T-helper 2 cell treated with Interferon-gamma antibody and Interleukin-4, amounts not matched to agents 100 ng/mL and 5 ng/mL, for 36 hours (primary cell): ENCODE results near the gene STPG2. TPM values are rescaled to one million over a fixed set of nuclear protein-coding genes. Genes with fewer than 3 reads are reported as not detected.
"Not testable (repeated sequence)": the region's sequence is repeated elsewhere in the genome, so short reads cannot be mapped to it uniquely, and the experiment has no call there.

Source experiments
- intact Hi-C: fragments of 100-400 bp; cut with micrococcal nuclease; formaldehyde crosslinking; loops from one replicate; pipeline ENCODE4 v1.15.1; 2023
- total RNA-seq: library from RNA; stranded (reverse); gene quantifications from 2 replicates; pipeline ENCODE4 v1.2.3, GENCODE V29; 2022

The STPG2 gene
- total RNA-seq, 1 donor from 2014 or later = not detected

GRCh38 chr4:97645071-97645821, 498.0 kb downstream of the STPG2 start:
- intact Hi-C loops = no loop called here

GRCh38 chr4:97643179-97643578, 500.1 kb downstream of the STPG2 start:
- intact Hi-C loops = no loop called here

- intact Hi-C loops = no loop called here
Observed at GRCh38 chr4:97639961-97640360, 503.3 kb downstream of the STPG2 start.

- intact Hi-C loops = not testable (repeated sequence)
Observed at GRCh38 chr4:97633831-97634230, 509.4 kb downstream of the STPG2 start.

GRCh38 chr4:97627750-97628149, 515.5 kb downstream of the STPG2 start:
- intact Hi-C loops = no loop called here

GRCh38 chr4:97624204-97624603, 519.1 kb downstream of the STPG2 start:
- intact Hi-C loops = no loop called here

- intact Hi-C loops = loop anchor here (10.0 kb wide), 1 partner anchor 61 kb away; no protein-coding TSS in a partner anchor
Observed at GRCh38 chr4:97605932-97606331, 537.3 kb downstream of the STPG2 start.

- intact Hi-C loops = no loop called here
Observed at GRCh38 chr4:97593248-97593647, 550.0 kb downstream of the STPG2 start.

- intact Hi-C loops = no loop called here
Observed at GRCh38 chr4:97590266-97590665, 553.0 kb downstream of the STPG2 start.

- intact Hi-C loops = no loop called here
Observed at GRCh38 chr4:97589481-97590196, 553.6 kb downstream of the STPG2 start.

GRCh38 chr4:97587912-97588311, 555.4 kb downstream of the STPG2 start:
- intact Hi-C loops = no loop called here

- intact Hi-C loops = no loop called here
Observed at GRCh38 chr4:97585274-97585673, 558.0 kb downstream of the STPG2 start.

GRCh38 chr4:97582890-97583289, 560.4 kb downstream of the STPG2 start:
- intact Hi-C loops = no loop called here

GRCh38 chr4:97577004-97577403, 566.3 kb downstream of the STPG2 start:
- intact Hi-C loops = no loop called here

- intact Hi-C loops = no loop called here
Observed at GRCh38 chr4:97560009-97560408, 583.3 kb downstream of the STPG2 start.

GRCh38 chr4:97558204-97558778, 585.0 kb downstream of the STPG2 start:
- intact Hi-C loops = no loop called here

- intact Hi-C loops = not testable (repeated sequence)
Observed at GRCh38 chr4:97550637-97551036, 592.6 kb downstream of the STPG2 start.

GRCh38 chr4:97548943-97549583, 594.2 kb downstream of the STPG2 start:
- intact Hi-C loops = loop anchor here (10.0 kb wide), 1 partner anchor 56 kb away; no protein-coding TSS in a partner anchor

- intact Hi-C loops = loop anchor here (10.0 kb wide), 1 partner anchor 57 kb away; no protein-coding TSS in a partner anchor
Observed at GRCh38 chr4:97548186-97548585, 595.1 kb downstream of the STPG2 start.

- intact Hi-C loops = no loop called here
Observed at GRCh38 chr4:97531351-97531750, 611.9 kb downstream of the STPG2 start.

- intact Hi-C loops = no loop called here
Observed at GRCh38 chr4:97530676-97531075, 612.6 kb downstream of the STPG2 start.

- intact Hi-C loops = no loop called here
Observed at GRCh38 chr4:97525236-97525635, 618.0 kb downstream of the STPG2 start.
